GM19372 (cell line): Measurements from ENCODE around the gene VAMP5.

Source experiments
- ATAC-seq: cut with Tn5 transposase; IDR thresholded peaks from one replicate; pipeline ENCODE4 v1.9.1; 2021; ENCODE audit warnings: mild to moderate bottlenecking, low read depth, moderate library complexity; ENCODE audit not compliant: unreplicated experiment

VAMP5 gene

GRCh38 chr2:85619617-85620016 lies 35.4 kb downstream of the VAMP5 start:
- no peak for ATAC-seq

- no peak for ATAC-seq
Measured at GRCh38 chr2:85621338-85621737, 37.1 kb downstream of the VAMP5 start.

GRCh38 chr2:85623991-85624390 lies 39.8 kb downstream of the VAMP5 start:
- ATAC-seq = no peak

- no peak for ATAC-seq
Measured at GRCh38 chr2:85628658-85629057, 44.4 kb downstream of the VAMP5 start.

GRCh38 chr2:85631316-85631715 lies 47.1 kb downstream of the VAMP5 start:
- no peak for ATAC-seq

GRCh38 chr2:85635011-85635410 lies 50.8 kb downstream of the VAMP5 start:
- no peak for ATAC-seq

- ATAC-seq = no peak
Measured at GRCh38 chr2:85635636-85636035, 51.4 kb downstream of the VAMP5 start.

- ATAC-seq = no peak
Measured at GRCh38 chr2:85642725-85643124, 58.5 kb downstream of the VAMP5 start.
